HG03354 (cell line): ENCODE results near the gene KCNIP4.

ENCODE experiments used
- ATAC-seq: cut with Tn5 transposase; IDR thresholded peaks from one replicate; pipeline ENCODE4 v1.9.1; 2021; ENCODE audit warnings: mild to moderate bottlenecking; ENCODE audit not compliant: unreplicated experiment, poor library complexity, severe bottlenecking

Gene KCNIP4

GRCh38 chr4:21517126-21517859, 431.3 kb downstream of the KCNIP4 start:
- no peak for ATAC-seq

GRCh38 chr4:21514022-21514694, 434.4 kb downstream of the KCNIP4 start:
- no peak for ATAC-seq

- no peak for ATAC-seq
These were observed 436.2 kb downstream of the KCNIP4 start for GRCh38 chr4:21512353-21512752.

GRCh38 chr4:21507439-21507838, 441.1 kb downstream of the KCNIP4 start:
- ATAC-seq: no peak

- ATAC-seq: no peak
These were observed 457.9 kb downstream of the KCNIP4 start for GRCh38 chr4:21490682-21491081.

GRCh38 chr4:21476757-21477156, 471.8 kb downstream of the KCNIP4 start:
- no peak for ATAC-seq

GRCh38 chr4:21474195-21474594, 474.4 kb downstream of the KCNIP4 start:
- ATAC-seq: no peak

GRCh38 chr4:21470535-21470934, 478.0 kb downstream of the KCNIP4 start:
- no peak for ATAC-seq

GRCh38 chr4:21469438-21470300, 478.9 kb downstream of the KCNIP4 start:
- no peak for ATAC-seq

- no peak for ATAC-seq
These were observed 481.0 kb downstream of the KCNIP4 start for GRCh38 chr4:21467551-21467950.

- no peak for ATAC-seq
These were observed 491.3 kb downstream of the KCNIP4 start for GRCh38 chr4:21457086-21457840.

GRCh38 chr4:21454831-21455230, 493.7 kb downstream of the KCNIP4 start:
- no peak for ATAC-seq

GRCh38 chr4:21454201-21454600, 494.4 kb downstream of the KCNIP4 start:
- ATAC-seq: no peak

- no peak for ATAC-seq
These were observed 495.6 kb downstream of the KCNIP4 start for GRCh38 chr4:21452931-21453330.

- ATAC-seq: no peak
These were observed 497.5 kb downstream of the KCNIP4 start for GRCh38 chr4:21451032-21451431.

- no peak for ATAC-seq
These were observed 498.2 kb downstream of the KCNIP4 start for GRCh38 chr4:21450331-21450730.

- ATAC-seq: no peak
These were observed 501.1 kb downstream of the KCNIP4 start for GRCh38 chr4:21447301-21448054.

- no peak for ATAC-seq
These were observed 528.4 kb downstream of the KCNIP4 start for GRCh38 chr4:21420166-21420565.

GRCh38 chr4:21415728-21416127, 532.8 kb downstream of the KCNIP4 start:
- no peak for ATAC-seq
